GM04503 (cell line): ENCODE data around the gene MCM9.

Source experiments
- DNase-seq: peaks from one replicate; pipeline ENCODE4 v3.0.0-alpha.2; 2012; ENCODE audit warnings: low read depth

The MCM9 gene

DNA sequence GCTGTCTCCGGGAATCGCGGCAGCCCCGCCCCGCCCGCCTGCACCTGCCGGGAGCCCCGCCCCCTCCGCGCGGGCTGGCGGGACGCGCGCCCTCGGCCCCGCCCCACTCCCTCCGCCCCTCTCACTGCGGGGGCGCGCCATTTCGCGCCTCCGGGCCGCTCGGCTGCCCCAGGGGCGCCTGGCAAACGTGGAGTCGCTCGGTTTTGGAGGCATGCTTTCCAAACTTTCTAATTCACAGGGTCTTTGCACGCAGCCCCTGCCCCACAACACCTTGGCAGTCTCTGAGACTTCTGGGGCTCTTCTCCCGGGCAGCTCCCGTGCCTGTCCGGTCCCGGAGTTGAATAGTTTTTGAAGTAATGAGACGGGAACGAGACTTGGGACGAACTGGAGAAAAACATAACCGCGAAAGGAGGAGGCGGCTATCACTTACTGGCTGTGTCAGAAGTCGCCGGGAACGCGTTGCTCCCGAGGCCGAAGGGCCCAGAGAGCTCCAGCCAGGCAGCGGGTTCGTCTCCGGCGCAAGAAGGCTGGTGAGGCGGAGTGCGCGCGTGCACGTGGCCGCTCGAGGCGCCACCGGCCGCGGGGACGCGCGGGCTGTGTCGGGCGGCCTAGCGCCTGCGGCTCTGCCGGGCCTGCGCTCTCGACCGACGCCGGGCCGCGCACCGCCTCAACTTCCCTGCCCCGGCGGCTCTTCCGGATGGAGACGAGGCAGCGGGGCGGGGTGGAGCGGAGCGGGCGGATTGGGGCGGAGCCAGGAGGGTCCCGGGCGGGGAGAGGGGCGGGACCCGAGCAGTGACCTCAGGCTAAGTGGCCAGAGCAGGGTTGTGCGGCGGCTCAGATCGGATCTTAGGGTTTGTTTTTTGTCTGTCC, at the start of gene MCM9:
MCM9 (minus strand) TSS at position 699 of the 870 bp plus-strand sequence. CDS start 3,436 bp downstream, outside the sequence.
- peak; percentile 31 for DNase-seq

DNA sequence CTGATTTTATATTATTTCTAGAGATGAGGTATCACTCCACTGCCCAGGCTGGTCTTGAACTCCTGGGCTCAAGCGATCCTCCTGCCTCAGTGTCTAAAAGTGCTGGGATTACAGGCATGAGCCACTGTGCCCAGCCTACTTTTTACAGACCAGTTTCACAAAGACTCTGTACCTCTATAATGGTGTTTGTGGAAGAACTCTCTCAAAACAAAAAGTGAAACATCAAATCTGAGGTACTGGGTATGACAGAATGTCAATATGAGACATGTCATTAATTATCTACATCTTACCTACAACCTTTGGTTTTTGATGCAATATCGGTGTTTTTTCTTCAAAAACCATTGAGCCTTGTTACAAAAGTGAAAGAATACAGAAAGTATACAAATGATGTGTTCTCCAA, 49.4 kb upstream of the MCM9 start:
- no peak for DNase-seq

GRCh38 chr6:118982575-118982911, 47.6 kb upstream of the MCM9 start:
- no peak for DNase-seq

DNA sequence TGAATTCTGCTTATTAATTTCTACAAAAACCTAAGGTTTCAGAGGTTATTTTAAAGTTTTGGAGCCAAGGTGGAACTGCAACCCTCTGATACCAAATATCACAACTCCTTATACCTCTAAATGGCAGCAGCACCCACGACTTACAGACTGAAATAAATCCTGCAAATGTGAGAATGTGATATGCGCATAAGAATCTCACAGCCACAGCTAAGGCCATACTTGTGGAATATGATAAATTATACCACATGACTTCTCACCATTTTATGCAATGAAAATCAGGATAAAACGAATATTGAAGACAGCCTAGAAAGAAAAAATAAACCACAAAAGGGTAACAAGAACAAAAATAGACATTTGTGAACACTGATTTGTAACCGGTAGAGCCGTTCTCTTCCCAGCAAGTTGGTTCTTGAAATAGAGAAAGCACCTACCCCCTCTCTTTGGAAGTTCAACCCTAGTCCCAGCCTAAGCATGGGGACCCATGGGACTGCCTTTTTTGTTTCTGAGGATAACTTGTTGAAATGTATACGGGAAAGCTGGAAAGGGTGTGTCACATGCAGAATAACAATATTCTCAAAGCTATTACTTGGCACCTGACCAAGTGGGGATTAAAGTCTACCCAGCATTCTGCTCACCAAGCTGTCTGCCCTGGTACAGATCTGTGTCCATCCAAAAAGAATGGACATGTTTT, 47.1 kb upstream of the MCM9 start:
- DNase-seq = no peak

DNA sequence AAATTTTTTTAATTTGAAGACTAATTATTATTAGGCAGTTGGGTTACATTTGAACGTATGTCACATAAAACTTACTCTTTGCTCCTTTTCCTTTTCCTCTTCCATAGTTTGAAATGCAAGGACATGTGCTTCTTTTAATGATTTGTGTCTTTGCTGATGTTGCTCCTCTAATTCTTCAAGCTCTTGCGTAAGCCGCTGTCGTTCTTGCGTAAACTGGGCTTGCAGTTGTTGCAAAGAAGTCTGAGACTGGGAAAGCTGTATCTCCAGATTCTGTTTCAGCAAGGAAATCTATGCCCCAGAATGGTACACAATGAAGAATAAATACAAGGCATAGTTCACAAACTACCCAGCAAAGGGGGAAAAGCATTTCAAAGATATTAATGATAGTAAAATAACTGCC, 45.1 kb upstream of the MCM9 start:
- DNase-seq = no peak

DNA sequence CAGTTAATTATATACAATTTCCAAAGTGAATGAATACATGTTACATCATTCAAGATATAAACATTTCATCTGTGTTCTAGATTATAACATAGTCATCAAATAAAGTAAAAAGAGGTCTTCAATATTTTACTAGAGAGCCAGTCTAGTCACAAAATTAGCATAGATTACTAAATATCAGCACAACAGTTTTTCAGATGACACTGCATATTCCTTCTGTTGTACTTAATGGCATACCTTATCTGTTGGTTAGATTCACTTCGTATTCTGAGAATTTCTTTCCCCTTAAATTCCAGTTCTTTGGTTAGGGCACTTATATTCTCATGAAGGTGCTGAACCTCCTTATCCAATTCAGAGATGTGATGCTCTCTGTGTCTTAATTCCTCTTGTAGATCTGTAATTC, 39.8 kb upstream of the MCM9 start:
- no peak for DNase-seq

DNA sequence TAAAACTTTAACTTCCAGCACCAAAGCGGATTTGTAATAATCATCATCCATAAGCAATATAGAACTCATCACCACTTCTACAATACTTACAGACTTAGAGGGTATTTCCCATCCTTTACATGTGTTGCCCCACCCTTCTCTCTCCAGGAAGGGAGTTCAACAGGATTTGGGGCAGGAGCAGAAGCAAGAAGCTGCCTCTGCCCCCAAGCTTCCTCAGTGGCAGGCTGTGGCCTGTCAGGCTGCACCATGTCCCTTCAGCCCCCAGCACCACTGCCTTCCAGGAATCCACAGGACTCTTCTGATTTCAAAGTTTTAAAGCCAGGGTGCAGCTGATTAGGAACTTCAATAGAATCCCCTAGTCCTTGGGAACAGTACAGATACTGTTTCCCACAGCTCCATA, 36.7 kb upstream of the MCM9 start:
- no peak for DNase-seq

DNA sequence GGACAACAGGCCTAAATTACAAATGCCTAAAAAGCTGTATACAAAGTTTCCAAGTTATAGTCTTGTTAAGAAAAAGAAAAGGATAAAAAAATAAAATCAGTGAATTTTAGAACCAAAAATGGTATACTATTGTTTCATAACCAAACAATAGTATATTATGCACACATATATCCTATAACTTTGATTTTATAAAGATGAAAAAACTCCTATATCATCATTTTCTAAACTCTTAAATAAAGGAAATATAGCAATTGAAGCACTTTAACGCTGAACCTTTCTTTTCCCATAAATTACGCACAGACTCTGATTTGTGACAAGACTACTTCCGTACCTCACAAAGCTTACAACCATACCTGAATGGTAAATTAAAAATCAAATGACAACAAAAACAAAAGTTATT, 35.9 kb upstream of the MCM9 start:
- DNase-seq = no peak

- DNase-seq = no peak
These were observed 33.5 kb upstream of the MCM9 start for GRCh38 chr6:118968416-118968815.

DNA sequence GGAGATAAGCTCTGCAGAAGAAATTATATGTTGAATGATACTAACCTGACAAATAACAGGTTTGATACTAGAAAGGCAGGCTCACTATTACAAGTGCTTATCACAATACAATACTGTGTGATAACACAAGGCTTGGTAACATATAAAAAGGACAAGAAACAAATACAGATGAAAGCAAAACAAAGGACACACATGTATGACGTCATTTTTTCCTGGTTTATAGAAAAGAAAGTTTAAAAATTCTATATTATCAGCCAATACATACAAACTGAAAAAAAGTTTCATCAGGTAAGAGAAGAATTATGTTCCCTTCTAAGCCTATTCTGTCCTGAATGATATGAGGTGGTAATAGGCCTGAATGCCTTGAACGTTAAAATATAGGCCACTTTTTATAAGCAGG, 32.3 kb upstream of the MCM9 start:
- no peak for DNase-seq

- DNase-seq = no peak
These were observed 30.9 kb upstream of the MCM9 start for GRCh38 chr6:118965843-118966370.

DNA sequence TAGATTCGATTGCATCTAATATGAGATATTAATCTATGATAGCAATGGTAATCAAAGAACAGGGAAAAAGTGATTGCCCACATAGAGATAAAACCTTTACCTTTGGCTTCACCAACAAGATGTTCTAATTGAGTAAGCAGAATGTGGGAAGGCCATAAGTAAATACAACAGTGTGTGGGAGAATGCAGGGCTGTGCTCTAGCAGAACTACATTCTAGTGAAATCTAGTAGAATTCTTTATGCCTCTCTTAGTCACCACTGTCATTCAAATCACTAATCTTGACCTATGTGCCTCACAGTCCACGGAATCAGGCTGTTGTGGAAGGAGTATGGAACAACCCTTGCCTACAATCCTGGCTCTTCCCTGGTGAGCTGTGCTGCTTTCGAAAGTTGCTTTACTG, 30.4 kb upstream of the MCM9 start:
- DNase-seq = no peak

- DNase-seq = no peak
These were observed 28.0 kb upstream of the MCM9 start for GRCh38 chr6:118963003-118963402.

- DNase-seq = no peak
These were observed 24.9 kb upstream of the MCM9 start for GRCh38 chr6:118959903-118960302.

GRCh38 chr6:118953391-118953790, 18.4 kb upstream of the MCM9 start:
- DNase-seq = no peak

DNA sequence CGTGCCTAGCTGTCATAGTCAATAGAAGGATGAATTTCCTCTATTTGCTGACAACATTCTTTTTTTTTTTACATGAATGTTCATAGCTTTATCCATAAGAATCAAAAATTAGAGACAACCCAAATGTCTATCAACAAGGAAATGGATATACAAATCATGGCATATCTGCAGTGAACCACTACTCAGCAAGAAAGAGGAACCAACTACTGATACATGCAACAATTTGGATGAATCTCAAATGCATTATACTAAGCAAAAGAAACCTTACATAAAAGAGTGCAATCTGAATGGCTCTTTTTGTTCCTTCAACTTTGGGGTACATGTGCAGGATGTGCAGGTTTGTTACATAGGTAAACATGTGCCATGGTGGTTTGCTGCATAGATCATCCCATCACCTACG, 17.7 kb upstream of the MCM9 start:
- DNase-seq = no peak

- no peak for DNase-seq
These were observed 10.3 kb upstream of the MCM9 start for GRCh38 chr6:118945217-118945616.

DNA sequence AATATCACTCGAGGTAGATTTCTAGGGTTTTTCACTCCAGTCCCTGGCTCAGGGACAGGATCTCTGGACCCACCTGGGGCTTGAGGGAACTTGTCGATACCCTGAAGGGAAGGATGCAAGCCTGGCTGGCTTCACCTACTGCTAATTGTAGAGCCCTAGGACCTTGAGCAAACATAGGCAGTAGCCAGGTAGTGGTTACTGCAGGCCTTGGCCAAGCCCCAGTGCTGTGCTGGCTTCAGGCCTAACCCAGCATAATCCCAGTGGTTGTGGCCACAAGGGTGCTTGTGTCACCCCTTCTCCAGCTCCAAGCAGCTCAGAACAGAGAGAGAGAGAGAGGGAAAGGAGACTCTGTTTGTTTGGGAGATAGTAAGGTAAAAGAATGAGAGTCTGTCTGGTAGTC, 5.8 kb upstream of the MCM9 start:
- DNase-seq = no peak

DNA sequence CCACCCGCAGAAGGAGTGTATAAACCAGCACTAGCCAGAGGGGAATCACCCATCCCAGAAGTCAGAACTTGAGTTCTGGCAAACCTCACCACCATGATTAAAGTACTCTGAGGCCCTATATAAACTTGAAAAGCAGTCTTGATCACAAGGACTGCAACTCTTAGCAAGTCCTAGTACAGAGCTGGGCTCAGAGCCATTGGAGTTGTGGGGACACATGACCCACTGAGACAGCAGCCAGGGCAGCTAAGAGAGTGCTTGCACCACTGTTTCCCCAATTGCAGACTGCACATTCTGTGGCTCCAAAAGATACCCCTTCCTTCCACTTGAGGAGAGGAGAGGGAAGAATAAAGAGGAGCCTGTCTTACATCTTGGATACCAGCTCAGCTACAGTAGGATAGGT, 4.7 kb upstream of the MCM9 start:
- no peak for DNase-seq

- DNase-seq = no peak
These were observed 1.2 kb upstream of the MCM9 start for GRCh38 chr6:118935978-118936703.

DNA sequence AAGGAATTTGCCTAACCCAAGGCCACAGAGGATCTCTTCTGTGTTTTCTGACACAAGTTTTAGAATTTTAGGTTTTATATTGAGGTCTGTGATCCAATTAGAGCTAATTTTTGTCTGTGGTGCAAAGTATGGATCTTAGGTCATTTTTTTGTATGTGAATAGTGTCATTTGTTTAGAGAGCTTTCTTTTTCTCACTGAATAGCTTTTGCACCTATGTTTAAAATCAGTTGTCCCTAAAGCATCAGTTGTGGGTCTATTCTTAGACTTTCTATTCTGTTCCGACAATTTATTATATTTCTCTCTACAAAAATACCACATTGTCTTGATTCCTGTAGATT, 341 bp upstream of the MCM9 start:
- no peak for DNase-seq

- DNase-seq = no peak
These were observed 1.0 kb downstream of the MCM9 start for GRCh38 chr6:118933855-118934460.

- DNase-seq = no peak
These were observed 2.5 kb downstream of the MCM9 start for GRCh38 chr6:118932421-118932820.
